ENCODE measurements around the gene MED6.

The MED6 gene

GRCh38 chr14:70640938-70641547, 40.6 kb upstream of the MED6 start:
- H3K27me3 ChIP-seq (ENCODE audit: insufficient read depth, low read depth), result no peaks in the 10 kb centered on the region
- H3K4me2 ChIP-seq, result no peak overlapping the region
- no peak overlapping the region for H3K4me3 ChIP-seq (IDR thresholded peaks at IDR 0.05; ENCODE audit: insufficient read depth, low read depth, low read length)
- H3K36me3 ChIP-seq (ENCODE audit: insufficient read depth), result no peaks in the 10 kb centered on the region
- no peak overlapping the region for H3K9ac ChIP-seq
- no peaks in the 10 kb centered on the region for H3K79me2 ChIP-seq (ENCODE audit: insufficient read depth, low read depth)
- H3K27ac ChIP-seq, result no peak overlapping the region
- H4K20me1 ChIP-seq (ENCODE audit: insufficient read depth), result no peaks in the 10 kb centered on the region
- H2AFZ ChIP-seq (ENCODE audit: low read depth), result peak overlapping the region; percentile 49; the same call in 1 of the 2 replicates
- H3K4me1 ChIP-seq (ENCODE audit: low read depth, poor library complexity, severe bottlenecking), result no peaks in the 10 kb centered on the region
- no peak for TF ChIP-seq CTCF (conservative IDR thresholded peaks at IDR 0.05; ENCODE audit: low read depth, low read length)

- Histone ChIP-seq H3K36me3 (ENCODE audit: insufficient read depth) (no peaks in the 10 kb centered on the region), H3K9ac (no peak overlapping the region), H3K4me3 (IDR thresholded peaks at IDR 0.05; ENCODE audit: insufficient read depth, low read depth, low read length) (no peak overlapping the region), H2AFZ (ENCODE audit: low read depth) (no peak overlapping the region), H3K27me3 (ENCODE audit: insufficient read depth, low read depth) (no peaks in the 10 kb centered on the region), H3K4me2 (no peak overlapping the region), H3K27ac (no peak overlapping the region), H3K79me2 (ENCODE audit: insufficient read depth, low read depth) (no peaks in the 10 kb centered on the region), H4K20me1 (ENCODE audit: insufficient read depth) (no peaks in the 10 kb centered on the region), H3K4me1 (ENCODE audit: low read depth, poor library complexity, severe bottlenecking) (no peaks in the 10 kb centered on the region)
- TF ChIP-seq CTCF (conservative IDR thresholded peaks at IDR 0.05; ENCODE audit: low read depth, low read length), result no peak
These were observed 38.0 kb upstream of the MED6 start for GRCh38 chr14:70638416-70638815.

- Histone ChIP-seq H3K9ac (no peak overlapping the region), H3K27me3 (ENCODE audit: insufficient read depth, low read depth) (no peaks in the 10 kb centered on the region), H2AFZ (ENCODE audit: low read depth) (no peak overlapping the region), H4K20me1 (ENCODE audit: insufficient read depth) (no peaks in the 10 kb centered on the region), H3K4me3 (IDR thresholded peaks at IDR 0.05; ENCODE audit: insufficient read depth, low read depth, low read length) (no peak overlapping the region), H3K4me1 (ENCODE audit: low read depth, poor library complexity, severe bottlenecking) (no peaks in the 10 kb centered on the region), H3K27ac (no peak overlapping the region), H3K79me2 (ENCODE audit: insufficient read depth, low read depth) (no peaks in the 10 kb centered on the region), H3K4me2 (no peak overlapping the region), H3K36me3 (ENCODE audit: insufficient read depth) (no peaks in the 10 kb centered on the region)
- TF ChIP-seq CTCF (conservative IDR thresholded peaks at IDR 0.05; ENCODE audit: low read depth, low read length), result no peak
These were observed 35.6 kb upstream of the MED6 start for GRCh38 chr14:70635971-70636595.

GRCh38 chr14:70631948-70632347, 31.5 kb upstream of the MED6 start:
- Histone ChIP-seq H3K4me2 (no peak overlapping the region), H3K27ac (no peak overlapping the region), H3K4me3 (IDR thresholded peaks at IDR 0.05; ENCODE audit: insufficient read depth, low read depth, low read length) (no peak overlapping the region), H3K79me2 (ENCODE audit: insufficient read depth, low read depth) (no peaks in the 10 kb centered on the region), H4K20me1 (ENCODE audit: insufficient read depth) (no peaks in the 10 kb centered on the region), H3K9ac (no peak overlapping the region), H3K4me1 (ENCODE audit: low read depth, poor library complexity, severe bottlenecking) (no peaks in the 10 kb centered on the region), H3K27me3 (ENCODE audit: insufficient read depth, low read depth) (no peaks in the 10 kb centered on the region), H3K36me3 (ENCODE audit: insufficient read depth) (no peaks in the 10 kb centered on the region), H2AFZ (ENCODE audit: low read depth) (no peak overlapping the region)
- no peak for TF ChIP-seq CTCF (conservative IDR thresholded peaks at IDR 0.05; ENCODE audit: low read depth, low read length)

Data from KMS-11 (cell line).